NCI-H82 (cell line): Measurements from ENCODE around the gene CFAP299.
"Not testable (repeated sequence)": the region's sequence is repeated elsewhere in the genome, so short reads cannot be mapped to it uniquely, and the experiment has no call there.

Source experiments
- DNase-seq: peaks from one replicate; lab custom pipeline; 2025; lab: John Stamatoyannopoulos, UW

CFAP299 gene

GRCh38 chr4:80335554-80336358 is at the start of gene CFAP299:
CFAP299 (plus strand) TSS chr4:80335730.
- DNase-seq = peak; percentile 94

GRCh38 chr4:80286451-80286850 is 49.1 kb upstream of the CFAP299 start:
- no peak for DNase-seq

- DNase-seq = not testable (repeated sequence)
These were observed 44.9 kb upstream of the CFAP299 start for GRCh38 chr4:80290665-80291064.

GRCh38 chr4:80294206-80294605 is 41.3 kb upstream of the CFAP299 start:
- no peak for DNase-seq

- peak; percentile 14 for DNase-seq
These were observed 40.2 kb upstream of the CFAP299 start for GRCh38 chr4:80295336-80295735.

GRCh38 chr4:80295826-80296225 is 39.7 kb upstream of the CFAP299 start:
- DNase-seq = no peak

- no peak for DNase-seq
These were observed 33.6 kb upstream of the CFAP299 start for GRCh38 chr4:80301884-80302283.

- DNase-seq = no peak
These were observed 32.8 kb upstream of the CFAP299 start for GRCh38 chr4:80302616-80303223.

GRCh38 chr4:80305466-80305865 is 30.1 kb upstream of the CFAP299 start:
- no peak for DNase-seq

- DNase-seq = no peak
These were observed 29.3 kb upstream of the CFAP299 start for GRCh38 chr4:80306260-80306659.

GRCh38 chr4:80307183-80307735 is 28.3 kb upstream of the CFAP299 start:
- no peak for DNase-seq

- peak; percentile 83 for DNase-seq
These were observed 27.6 kb upstream of the CFAP299 start for GRCh38 chr4:80307774-80308465.

GRCh38 chr4:80308466-80308822 is 27.1 kb upstream of the CFAP299 start:
- DNase-seq = no peak

GRCh38 chr4:80309294-80310004 is 26.1 kb upstream of the CFAP299 start:
- no peak for DNase-seq

- no peak for DNase-seq
These were observed 24.4 kb upstream of the CFAP299 start for GRCh38 chr4:80311130-80311529.

GRCh38 chr4:80312124-80312523 is 23.4 kb upstream of the CFAP299 start:
- DNase-seq = no peak

- no peak for DNase-seq
These were observed 21.9 kb upstream of the CFAP299 start for GRCh38 chr4:80313627-80314026.

- DNase-seq = not testable (repeated sequence)
These were observed 19.7 kb upstream of the CFAP299 start for GRCh38 chr4:80315848-80316247.

GRCh38 chr4:80321341-80321740 is 14.2 kb upstream of the CFAP299 start:
- no peak for DNase-seq

- DNase-seq = no peak
These were observed 13.8 kb upstream of the CFAP299 start for GRCh38 chr4:80321776-80322175.

GRCh38 chr4:80322716-80323115 is 12.8 kb upstream of the CFAP299 start:
- peak; percentile 2 for DNase-seq

GRCh38 chr4:80324171-80324570 is 11.4 kb upstream of the CFAP299 start:
- no peak for DNase-seq
